ENCODE data around the gene PDLIM4. TPM values are rescaled to one million over a fixed set of nuclear protein-coding genes. Genes with fewer than 3 reads are reported as not detected.

Gene PDLIM4
- polyA plus RNA-seq, 1 donor, result 17.9 TPM

- Histone ChIP-seq H3K27ac (ENCODE audit: low read length) (no peak overlapping the region), H3K36me3 (ENCODE audit: control insufficient read depth, insufficient read depth, low read length) (peaks cover 38% of the 10 kb centered on the region), H3K4me1 (ENCODE audit: control insufficient read depth, insufficient read depth, low read length) (peaks cover 29% of the 10 kb centered on the region), H3K4me3 (ENCODE audit: low read length) (no peak overlapping the region), H3K27me3 (ENCODE audit: control insufficient read depth, insufficient read depth, low read length) (no peaks in the 10 kb centered on the region), H3K9me3 (ENCODE audit: control insufficient read depth, low read depth, low read length) (no peaks in the 10 kb centered on the region)
- no peak for DNase-seq
Measured at GRCh38 chr5:132267166-132267739, 9.8 kb downstream of the PDLIM4 start.

GRCh38 chr5:132267931-132268768 lies 10.7 kb downstream of the PDLIM4 start:
- WGBS (ENCODE audit: insufficient coverage, low lambda C conversion rate), result no CpG with 5 or more reads among the region's 6 CpGs
- DNase-seq, result no peak
- peaks cover 37% of the 10 kb centered on the region for H3K4me1 ChIP-seq (ENCODE audit: control insufficient read depth, insufficient read depth, low read length)
- H3K9me3 ChIP-seq (ENCODE audit: control insufficient read depth, low read depth, low read length), result no peaks in the 10 kb centered on the region
- no peak overlapping the region for H3K4me3 ChIP-seq (ENCODE audit: low read length)
- H3K27ac ChIP-seq (ENCODE audit: low read length), result no peak overlapping the region
- peaks cover 35% of the 10 kb centered on the region for H3K36me3 ChIP-seq (ENCODE audit: control insufficient read depth, insufficient read depth, low read length)
- H3K27me3 ChIP-seq (ENCODE audit: control insufficient read depth, insufficient read depth, low read length), result no peaks in the 10 kb centered on the region

DNA sequence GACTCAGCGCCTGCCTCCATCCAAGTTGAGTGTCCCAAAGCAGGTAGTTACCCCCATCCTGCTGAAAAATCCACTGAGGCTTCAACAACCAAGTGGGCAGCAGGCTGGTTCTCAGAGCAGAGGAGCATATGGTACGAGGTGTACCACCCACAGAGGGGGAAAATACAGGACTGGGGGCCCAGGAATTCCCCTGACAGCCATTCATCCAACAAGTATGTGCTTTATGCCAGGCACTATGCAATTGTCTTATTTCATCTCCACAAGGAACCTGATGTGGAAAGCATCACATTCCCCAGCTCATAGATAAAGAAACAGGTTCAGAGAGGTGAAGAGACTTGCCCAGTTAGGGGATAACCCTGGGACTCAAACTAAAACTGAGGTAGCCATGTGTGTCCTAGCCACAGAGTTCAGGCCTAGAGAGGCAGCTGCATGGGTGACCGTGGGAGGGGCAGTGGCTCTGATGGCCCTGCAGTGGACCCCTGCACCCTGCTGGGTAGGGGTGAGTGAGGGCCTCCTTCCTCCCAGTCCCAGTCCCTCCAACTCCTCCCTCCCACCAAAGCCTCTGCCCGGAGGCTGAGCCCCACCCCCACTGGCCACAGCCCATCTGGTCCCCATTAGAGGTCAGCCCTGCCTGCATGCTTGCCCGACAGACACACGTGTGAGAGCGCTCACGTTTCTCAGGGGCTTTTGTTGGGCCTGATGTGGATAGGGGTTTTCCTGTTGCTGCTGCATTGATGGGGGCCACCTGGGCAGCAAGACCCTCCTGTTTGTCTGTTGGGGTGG lies 11.5 kb downstream of the PDLIM4 start:
- Histone ChIP-seq H3K36me3 (ENCODE audit: control insufficient read depth, insufficient read depth, low read length) (peaks cover 28% of the 10 kb centered on the region), H3K4me1 (ENCODE audit: control insufficient read depth, insufficient read depth, low read length) (peaks cover 46% of the 10 kb centered on the region), H3K4me3 (ENCODE audit: low read length) (no peak overlapping the region), H3K9me3 (ENCODE audit: control insufficient read depth, low read depth, low read length) (no peaks in the 10 kb centered on the region), H3K27me3 (ENCODE audit: control insufficient read depth, insufficient read depth, low read length) (no peaks in the 10 kb centered on the region), H3K27ac (ENCODE audit: low read length) (no peak overlapping the region)
- DNase-seq, result no peak
- no CpG with 5 or more reads among the region's 8 CpGs for WGBS (ENCODE audit: insufficient coverage, low lambda C conversion rate)

- Histone ChIP-seq H3K36me3 (ENCODE audit: control insufficient read depth, insufficient read depth, low read length) (peaks cover 28% of the 10 kb centered on the region), H3K4me3 (ENCODE audit: low read length) (no peak overlapping the region), H3K27ac (ENCODE audit: low read length) (no peak overlapping the region), H3K27me3 (ENCODE audit: control insufficient read depth, insufficient read depth, low read length) (no peaks in the 10 kb centered on the region), H3K4me1 (ENCODE audit: control insufficient read depth, insufficient read depth, low read length) (peaks cover 49% of the 10 kb centered on the region), H3K9me3 (ENCODE audit: control insufficient read depth, low read depth, low read length) (no peaks in the 10 kb centered on the region)
- no CpG with 5 or more reads among the region's 3 CpGs for WGBS (ENCODE audit: insufficient coverage, low lambda C conversion rate)
- DNase-seq, result no peak
Measured at GRCh38 chr5:132269635-132270334, 12.3 kb downstream of the PDLIM4 start.

DNA sequence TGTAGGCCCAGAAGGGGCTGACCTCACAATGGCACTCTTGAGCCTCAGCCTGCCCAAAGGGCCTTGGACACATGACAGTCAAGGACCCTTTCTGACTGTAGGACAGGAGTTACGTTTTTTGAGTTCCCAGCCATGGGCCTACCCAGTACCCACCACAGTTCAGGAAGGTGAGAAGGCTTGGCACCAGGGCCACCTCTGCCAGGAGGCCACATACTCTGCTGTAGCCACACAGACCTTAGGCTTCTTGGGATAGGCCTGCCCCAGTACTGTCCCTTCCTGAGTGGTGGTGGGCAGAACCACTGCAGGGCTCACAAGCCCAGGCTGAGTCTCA lies 12.8 kb downstream of the PDLIM4 start:
- Histone ChIP-seq H3K27ac (ENCODE audit: low read length) (no peak overlapping the region), H3K4me3 (ENCODE audit: low read length) (no peak overlapping the region), H3K9me3 (ENCODE audit: control insufficient read depth, low read depth, low read length) (no peaks in the 10 kb centered on the region), H3K36me3 (ENCODE audit: control insufficient read depth, insufficient read depth, low read length) (peaks cover 28% of the 10 kb centered on the region), H3K27me3 (ENCODE audit: control insufficient read depth, insufficient read depth, low read length) (no peaks in the 10 kb centered on the region), H3K4me1 (ENCODE audit: control insufficient read depth, insufficient read depth, low read length) (peaks cover 48% of the 10 kb centered on the region)
- no peak for DNase-seq
- WGBS (ENCODE audit: insufficient coverage, low lambda C conversion rate), result no CpG with 5 or more reads among the region's 1 CpG

- Histone ChIP-seq H3K27ac (ENCODE audit: low read length) (no peak overlapping the region), H3K36me3 (ENCODE audit: control insufficient read depth, insufficient read depth, low read length) (peaks cover 28% of the 10 kb centered on the region), H3K27me3 (ENCODE audit: control insufficient read depth, insufficient read depth, low read length) (no peaks in the 10 kb centered on the region), H3K4me3 (ENCODE audit: low read length) (no peak overlapping the region), H3K4me1 (ENCODE audit: control insufficient read depth, insufficient read depth, low read length) (peaks cover 44% of the 10 kb centered on the region), H3K9me3 (ENCODE audit: control insufficient read depth, low read depth, low read length) (no peaks in the 10 kb centered on the region)
- DNase-seq, result no peak
- no CpG with 5 or more reads among the region's 6 CpGs for WGBS (ENCODE audit: insufficient coverage, low lambda C conversion rate)
Measured at GRCh38 chr5:132270706-132271105, 13.2 kb downstream of the PDLIM4 start.

DNA sequence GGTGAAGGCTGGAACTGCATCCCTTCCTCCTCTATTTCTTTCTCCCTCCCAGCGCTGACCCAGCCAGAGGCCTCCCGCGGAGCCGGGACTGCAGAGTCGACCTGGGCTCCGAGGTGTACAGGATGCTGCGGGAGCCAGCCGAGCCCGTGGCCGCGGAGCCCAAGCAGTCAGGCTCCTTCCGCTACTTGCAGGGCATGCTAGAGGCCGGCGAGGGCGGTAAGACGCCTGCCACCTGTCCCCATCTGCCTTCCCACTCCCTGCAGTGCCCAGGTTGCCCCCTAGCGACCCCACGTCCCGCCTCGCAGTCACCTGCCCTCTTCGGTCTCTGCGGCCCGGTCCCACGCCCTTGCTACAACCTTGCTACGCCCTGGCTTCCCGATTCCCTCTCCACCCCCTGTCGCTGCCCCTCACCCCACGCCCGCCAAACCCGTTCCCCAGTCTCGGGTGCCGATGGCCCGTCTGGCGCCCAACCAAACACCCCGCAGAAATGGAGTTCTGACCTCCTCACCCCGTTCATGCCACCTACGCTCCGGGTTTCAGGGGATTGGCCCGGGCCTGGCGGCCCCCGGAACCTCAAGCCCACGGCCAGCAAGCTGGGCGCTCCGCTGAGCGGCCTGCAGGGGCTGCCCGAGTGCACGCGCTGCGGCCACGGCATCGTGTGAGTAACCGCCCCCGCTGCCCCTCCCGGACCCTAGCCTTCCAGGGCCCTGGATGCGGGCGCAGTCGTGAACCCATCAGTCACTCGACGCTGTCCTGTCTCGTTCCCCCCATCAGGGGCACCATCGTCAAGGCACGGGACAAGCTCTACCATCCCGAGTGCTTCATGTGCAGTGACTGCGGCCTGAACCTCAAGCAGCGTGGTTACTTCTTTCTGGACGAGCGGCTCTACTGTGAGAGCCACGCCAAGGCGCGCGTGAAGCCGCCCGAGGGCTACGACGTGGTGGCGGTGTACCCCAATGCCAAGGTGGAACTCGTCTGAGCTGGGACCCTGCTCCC lies 14.1 kb downstream of the PDLIM4 start:
- H3K27ac ChIP-seq (ENCODE audit: low read length), result no peak overlapping the region
- no peak overlapping the region for H3K4me3 ChIP-seq (ENCODE audit: low read length)
- no CpG with 5 or more reads among the region's 77 CpGs for WGBS (ENCODE audit: insufficient coverage, low lambda C conversion rate)
- H3K9me3 ChIP-seq (ENCODE audit: control insufficient read depth, low read depth, low read length), result no peaks in the 10 kb centered on the region
- peaks cover 38% of the 10 kb centered on the region for H3K4me1 ChIP-seq (ENCODE audit: control insufficient read depth, insufficient read depth, low read length)
- no peaks in the 10 kb centered on the region for H3K27me3 ChIP-seq (ENCODE audit: control insufficient read depth, insufficient read depth, low read length)
- no peak for DNase-seq
- peaks cover 25% of the 10 kb centered on the region for H3K36me3 ChIP-seq (ENCODE audit: control insufficient read depth, insufficient read depth, low read length)

DNA sequence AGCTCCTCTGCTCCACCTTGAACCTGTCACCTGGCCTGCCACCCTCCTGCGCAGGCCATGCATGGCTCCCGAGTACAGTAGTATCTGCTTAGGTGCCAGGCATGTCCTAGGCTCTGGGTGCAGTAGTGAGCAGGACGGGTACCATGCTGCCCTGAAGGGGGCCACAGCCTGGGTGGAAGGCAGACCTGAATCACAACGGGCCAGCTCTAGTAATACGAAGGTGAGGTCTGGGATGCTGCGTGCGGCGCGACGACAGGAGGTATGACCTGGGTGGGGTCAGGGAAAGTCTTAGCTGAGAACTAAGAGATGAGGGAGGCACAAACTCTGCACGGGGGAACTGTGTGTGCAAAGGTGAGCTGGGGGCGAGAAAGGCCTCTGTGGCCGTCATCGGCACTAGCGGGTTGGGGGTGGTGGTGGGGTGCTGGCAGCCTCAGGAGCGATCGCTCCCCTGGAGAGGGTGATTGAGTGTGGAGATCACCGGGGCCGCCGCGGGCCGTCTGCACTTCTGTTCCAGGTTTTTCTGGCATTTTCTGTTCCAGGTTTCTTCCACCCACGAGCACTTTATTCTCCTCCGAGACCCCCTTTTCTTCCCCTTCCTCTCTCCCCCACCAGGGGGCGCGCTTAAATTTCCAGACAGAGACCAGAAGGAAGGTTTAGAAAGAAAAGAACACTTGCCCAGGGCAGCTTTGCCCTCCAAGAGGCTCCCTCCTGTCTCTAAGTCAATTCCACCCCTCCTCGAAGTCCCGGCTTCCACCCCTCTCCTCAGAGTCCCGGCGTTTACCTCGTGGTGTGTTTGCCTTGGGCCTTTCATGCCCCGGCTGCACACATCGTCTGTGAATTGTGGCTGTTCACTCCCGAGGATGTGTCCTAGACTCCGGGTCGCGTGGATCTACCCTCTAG lies 15.1 kb downstream of the PDLIM4 start:
- no peak overlapping the region for H3K4me3 ChIP-seq (ENCODE audit: low read length)
- H3K27me3 ChIP-seq (ENCODE audit: control insufficient read depth, insufficient read depth, low read length), result no peaks in the 10 kb centered on the region
- H3K9me3 ChIP-seq (ENCODE audit: control insufficient read depth, low read depth, low read length), result no peaks in the 10 kb centered on the region
- DNase-seq, result peak in 1 of 2 donors; percentile 65
- 18% methylated on average over 2 of the region's 37 CpGs for WGBS (ENCODE audit: insufficient coverage, low lambda C conversion rate)
- H3K27ac ChIP-seq (ENCODE audit: low read length), result peak overlapping the region; percentile 11
- H3K36me3 ChIP-seq (ENCODE audit: control insufficient read depth, insufficient read depth, low read length), result peaks cover 16% of the 10 kb centered on the region
- H3K4me1 ChIP-seq (ENCODE audit: control insufficient read depth, insufficient read depth, low read length), result peaks cover 47% of the 10 kb centered on the region

- DNase-seq, result no peak
- H3K36me3 ChIP-seq (ENCODE audit: control insufficient read depth, insufficient read depth, low read length), result peaks cover 9% of the 10 kb centered on the region
- H3K27ac ChIP-seq (ENCODE audit: low read length), result peak overlapping the region; percentile 78
- H3K9me3 ChIP-seq (ENCODE audit: control insufficient read depth, low read depth, low read length), result no peaks in the 10 kb centered on the region
- H3K4me1 ChIP-seq (ENCODE audit: control insufficient read depth, insufficient read depth, low read length), result peaks cover 55% of the 10 kb centered on the region
- WGBS (ENCODE audit: insufficient coverage, low lambda C conversion rate), result 40% methylated on average over 2 of the region's 2 CpGs
- no peaks in the 10 kb centered on the region for H3K27me3 ChIP-seq (ENCODE audit: control insufficient read depth, insufficient read depth, low read length)
- H3K4me3 ChIP-seq (ENCODE audit: low read length), result no peak overlapping the region
Measured at GRCh38 chr5:132273631-132274030, 16.1 kb downstream of the PDLIM4 start.
